ENCODE measurements around the gene CHN2.

Gene CHN2

GRCh38 chr7:29247224-29247962, 52.8 kb downstream of the CHN2 start:
- Histone ChIP-seq H3K27ac (no peak overlapping the region), H3K4me3 (IDR thresholded peaks at IDR 0.05; ENCODE audit: insufficient read depth, low read depth, low read length) (no peak overlapping the region), H4K20me1 (ENCODE audit: insufficient read depth) (no peaks in the 10 kb centered on the region), H3K79me2 (ENCODE audit: insufficient read depth, low read depth) (no peaks in the 10 kb centered on the region), H3K4me2 (no peak overlapping the region), H3K36me3 (ENCODE audit: insufficient read depth) (no peaks in the 10 kb centered on the region), H3K4me1 (ENCODE audit: low read depth, poor library complexity, severe bottlenecking) (peaks cover 15% of the 10 kb centered on the region), H3K9ac (no peak overlapping the region), H3K27me3 (ENCODE audit: insufficient read depth, low read depth) (no peaks in the 10 kb centered on the region), H2AFZ (ENCODE audit: low read depth) (no peak overlapping the region)
- TF ChIP-seq CTCF (conservative IDR thresholded peaks at IDR 0.05; ENCODE audit: low read depth, low read length) = no peak

GRCh38 chr7:29247963-29248236, 53.3 kb downstream of the CHN2 start:
- Histone ChIP-seq H3K79me2 (ENCODE audit: insufficient read depth, low read depth) (no peaks in the 10 kb centered on the region), H3K27me3 (ENCODE audit: insufficient read depth, low read depth) (no peaks in the 10 kb centered on the region), H3K4me2 (no peak overlapping the region), H4K20me1 (ENCODE audit: insufficient read depth) (no peaks in the 10 kb centered on the region), H3K4me3 (IDR thresholded peaks at IDR 0.05; ENCODE audit: insufficient read depth, low read depth, low read length) (no peak overlapping the region), H3K36me3 (ENCODE audit: insufficient read depth) (no peaks in the 10 kb centered on the region), H2AFZ (ENCODE audit: low read depth) (no peak overlapping the region), H3K27ac (no peak overlapping the region), H3K9ac (no peak overlapping the region), H3K4me1 (ENCODE audit: low read depth, poor library complexity, severe bottlenecking) (peaks cover 15% of the 10 kb centered on the region)
- no peak for TF ChIP-seq CTCF (conservative IDR thresholded peaks at IDR 0.05; ENCODE audit: low read depth, low read length)

- no peaks in the 10 kb centered on the region for H4K20me1 ChIP-seq (ENCODE audit: insufficient read depth)
- H3K4me2 ChIP-seq = no peak overlapping the region
- TF ChIP-seq CTCF (conservative IDR thresholded peaks at IDR 0.05; ENCODE audit: low read depth, low read length) = no peak
- H3K9ac ChIP-seq = no peak overlapping the region
- no peaks in the 10 kb centered on the region for H3K79me2 ChIP-seq (ENCODE audit: insufficient read depth, low read depth)
- no peak overlapping the region for H3K4me3 ChIP-seq (IDR thresholded peaks at IDR 0.05; ENCODE audit: insufficient read depth, low read depth, low read length)
- peaks cover 10% of the 10 kb centered on the region for H3K4me1 ChIP-seq (ENCODE audit: low read depth, poor library complexity, severe bottlenecking)
- H3K27me3 ChIP-seq (ENCODE audit: insufficient read depth, low read depth) = no peaks in the 10 kb centered on the region
- no peak overlapping the region for H3K27ac ChIP-seq
- H3K36me3 ChIP-seq (ENCODE audit: insufficient read depth) = no peaks in the 10 kb centered on the region
- no peak overlapping the region for H2AFZ ChIP-seq (ENCODE audit: low read depth)
Measured at GRCh38 chr7:29248713-29249382, 54.3 kb downstream of the CHN2 start.

- Histone ChIP-seq H3K79me2 (ENCODE audit: insufficient read depth, low read depth) (no peaks in the 10 kb centered on the region), H4K20me1 (ENCODE audit: insufficient read depth) (no peaks in the 10 kb centered on the region), H3K36me3 (ENCODE audit: insufficient read depth) (no peaks in the 10 kb centered on the region), H3K4me3 (IDR thresholded peaks at IDR 0.05; ENCODE audit: insufficient read depth, low read depth, low read length) (no peak overlapping the region), H3K27me3 (ENCODE audit: insufficient read depth, low read depth) (no peaks in the 10 kb centered on the region), H3K4me1 (ENCODE audit: low read depth, poor library complexity, severe bottlenecking) (peaks cover 5% of the 10 kb centered on the region), H2AFZ (ENCODE audit: low read depth) (no peak overlapping the region), H3K27ac (no peak overlapping the region), H3K9ac (no peak overlapping the region), H3K4me2 (no peak overlapping the region)
- no peak for TF ChIP-seq CTCF (conservative IDR thresholded peaks at IDR 0.05; ENCODE audit: low read depth, low read length)
Measured at GRCh38 chr7:29249383-29249750, 54.8 kb downstream of the CHN2 start.

All from KMS-11 (cell line).